Mesothelial cell of epicardium (in vitro differentiated cells): Measurements from ENCODE around the gene EVI5L. TPM values are rescaled to one million over a fixed set of nuclear protein-coding genes. Genes with fewer than 3 reads are reported as not detected.

Experiments used
- DNase-seq, 2 experiments: peaks; one replicate each; pipeline ENCODE4 v3.0.0; 2021; ENCODE audit warnings: low spot score in 2 of 2; ENCODE audit not compliant: unreplicated experiment in 2 of 2
- H3K27ac Mint-ChIP-seq: 2 replicates; pipeline ENCODE4 v1.8.0; 2021; ENCODE audit warnings: mixed read lengths
- H3K27me3 Mint-ChIP-seq: 2 replicates; pipeline ENCODE4 v1.8.0; 2021; ENCODE audit warnings: low read depth, mixed read lengths
- H3K36me3 Mint-ChIP-seq: 2 replicates; pipeline ENCODE4 v1.8.0; 2021; ENCODE audit warnings: mixed read lengths
- H3K4me1 Mint-ChIP-seq: 2 replicates; pipeline ENCODE4 v1.8.0; 2021; ENCODE audit warnings: mixed read lengths
- H3K4me3 Mint-ChIP-seq: 2 replicates; pipeline ENCODE4 v1.8.0; 2021; ENCODE audit warnings: mild to moderate bottlenecking, moderate library complexity, mixed read lengths
- H3K9me3 Mint-ChIP-seq: 2 replicates; pipeline ENCODE4 v1.8.0; 2021; ENCODE audit warnings: mixed read lengths
- total RNA-seq: library from RNA; stranded (reverse); gene quantifications from 3 replicates; pipeline ENCODE4 v1.2.1, GENCODE V29; 2021
- TF ChIP-seq, protein P1 (sequence below): fragments of 200-600 bp; sonication (generic); IDR thresholded peaks from one replicate; pipeline ENCODE4 v1.5.0; 2021; ENCODE audit warnings: antibody characterized with exemption; ENCODE audit not compliant: unreplicated experiment

The EVI5L gene
- total RNA-seq, 1 donor from 2014 or later = 21.7 TPM

DNA sequence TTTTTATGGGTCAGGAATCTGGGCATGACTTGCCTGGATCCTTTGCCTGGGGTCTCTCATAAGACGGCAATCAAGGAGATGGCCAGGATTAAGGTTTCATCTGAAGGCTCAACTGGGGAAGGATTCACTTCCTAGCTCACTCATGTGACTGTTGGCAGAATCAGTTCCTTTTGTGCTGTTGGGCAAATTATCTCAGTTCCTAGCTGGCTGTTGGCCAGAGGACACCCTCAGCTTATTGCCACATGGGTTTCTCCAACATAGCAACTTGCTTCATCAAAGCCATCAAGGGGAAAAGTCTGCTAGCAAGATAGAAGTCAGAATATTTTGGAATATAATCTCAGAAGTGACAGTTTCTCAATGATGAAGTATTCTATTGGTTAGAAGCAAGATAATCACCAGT, 12.2 kb upstream of the EVI5L start:
- H3K36me3 Mint-ChIP-seq = peaks cover 2% of the 10 kb centered on the region
- peaks cover 24% of the 10 kb centered on the region for H3K27me3 Mint-ChIP-seq
- peaks cover 32% of the 10 kb centered on the region for H3K9me3 Mint-ChIP-seq
- H3K4me3 Mint-ChIP-seq = no peak overlapping the region
- no peak overlapping the region for H3K27ac Mint-ChIP-seq
- TF ChIP-seq, protein P1, sequence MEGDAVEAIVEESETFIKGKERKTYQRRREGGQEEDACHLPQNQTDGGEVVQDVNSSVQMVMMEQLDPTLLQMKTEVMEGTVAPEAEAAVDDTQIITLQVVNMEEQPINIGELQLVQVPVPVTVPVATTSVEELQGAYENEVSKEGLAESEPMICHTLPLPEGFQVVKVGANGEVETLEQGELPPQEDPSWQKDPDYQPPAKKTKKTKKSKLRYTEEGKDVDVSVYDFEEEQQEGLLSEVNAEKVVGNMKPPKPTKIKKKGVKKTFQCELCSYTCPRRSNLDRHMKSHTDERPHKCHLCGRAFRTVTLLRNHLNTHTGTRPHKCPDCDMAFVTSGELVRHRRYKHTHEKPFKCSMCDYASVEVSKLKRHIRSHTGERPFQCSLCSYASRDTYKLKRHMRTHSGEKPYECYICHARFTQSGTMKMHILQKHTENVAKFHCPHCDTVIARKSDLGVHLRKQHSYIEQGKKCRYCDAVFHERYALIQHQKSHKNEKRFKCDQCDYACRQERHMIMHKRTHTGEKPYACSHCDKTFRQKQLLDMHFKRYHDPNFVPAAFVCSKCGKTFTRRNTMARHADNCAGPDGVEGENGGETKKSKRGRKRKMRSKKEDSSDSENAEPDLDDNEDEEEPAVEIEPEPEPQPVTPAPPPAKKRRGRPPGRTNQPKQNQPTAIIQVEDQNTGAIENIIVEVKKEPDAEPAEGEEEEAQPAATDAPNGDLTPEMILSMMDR = no peak
- H3K4me1 Mint-ChIP-seq = no peaks in the 10 kb centered on the region
- DNase-seq = no peak

DNA sequence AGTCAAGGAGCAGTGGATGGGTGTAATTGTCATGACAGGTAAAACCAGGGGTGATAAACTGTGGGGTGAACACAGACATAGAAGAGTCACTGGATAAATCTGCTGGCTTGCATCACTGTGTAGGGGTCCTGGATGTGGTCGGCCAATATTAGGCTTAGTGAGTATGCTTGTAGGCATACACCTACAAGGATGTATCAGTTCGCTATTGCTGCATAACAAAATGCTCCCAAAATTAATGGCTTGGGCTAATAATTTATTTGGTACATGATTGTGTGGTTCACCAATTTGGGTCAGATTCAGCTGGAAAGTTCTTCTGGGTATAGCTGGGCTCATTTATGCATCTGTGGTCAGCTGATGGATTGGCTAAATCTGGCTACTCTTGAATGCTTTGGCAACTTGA, 11.2 kb upstream of the EVI5L start:
- Mint-ChIP-seq H3K4me3 (no peak overlapping the region), H3K9me3 (peaks cover 32% of the 10 kb centered on the region), H3K27me3 (peaks cover 26% of the 10 kb centered on the region), H3K4me1 (no peaks in the 10 kb centered on the region), H3K36me3 (peaks cover 2% of the 10 kb centered on the region), H3K27ac (no peak overlapping the region)
- no peak for DNase-seq
- TF ChIP-seq, protein P1 = no peak

DNA sequence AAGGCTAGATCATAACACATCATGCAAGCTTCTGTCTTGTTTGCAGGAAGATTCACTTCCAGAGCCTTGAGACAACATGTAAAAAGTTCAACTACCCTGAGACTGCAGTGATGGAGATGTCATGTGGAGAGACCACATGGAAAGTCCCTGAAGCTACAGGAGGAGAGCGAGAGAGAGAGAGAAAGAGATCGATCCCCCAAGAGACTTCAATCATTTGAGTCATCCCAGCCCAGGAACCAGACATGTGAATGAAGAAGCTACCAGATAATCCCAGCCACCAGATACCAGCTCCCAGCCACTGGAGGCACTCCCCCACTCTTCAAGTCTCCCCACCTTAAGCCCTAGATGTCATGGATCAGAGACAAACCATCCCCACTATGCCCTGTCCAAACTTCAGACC, 10.7 kb upstream of the EVI5L start:
- H3K4me1 Mint-ChIP-seq = no peaks in the 10 kb centered on the region
- H3K27me3 Mint-ChIP-seq = peaks cover 28% of the 10 kb centered on the region
- H3K27ac Mint-ChIP-seq = no peak overlapping the region
- DNase-seq = no peak
- H3K9me3 Mint-ChIP-seq = peaks cover 32% of the 10 kb centered on the region
- TF ChIP-seq, protein P1 = no peak
- peaks cover 2% of the 10 kb centered on the region for H3K36me3 Mint-ChIP-seq
- no peak overlapping the region for H3K4me3 Mint-ChIP-seq

DNA sequence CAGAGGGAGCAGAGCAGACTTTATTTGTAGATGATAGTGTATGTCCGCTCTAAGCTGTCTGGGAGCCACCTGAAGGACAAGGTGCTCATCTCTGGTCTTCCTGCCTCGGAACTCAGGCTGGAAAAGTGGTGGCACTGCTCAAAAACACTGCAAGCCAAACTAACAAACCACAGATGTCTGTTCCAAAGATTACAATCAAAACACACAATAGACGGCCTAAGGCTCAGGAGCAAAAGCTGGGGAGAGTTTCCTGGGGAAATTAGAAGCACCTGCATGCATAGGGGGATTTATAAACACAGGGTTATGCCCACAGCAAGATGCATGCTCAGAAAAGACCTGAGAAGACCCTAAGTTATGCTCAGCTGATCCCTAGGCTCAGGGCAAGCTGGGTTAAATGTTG, 9.4 kb upstream of the EVI5L start:
- Mint-ChIP-seq H3K36me3 (peaks cover 2% of the 10 kb centered on the region), H3K9me3 (peaks cover 32% of the 10 kb centered on the region), H3K4me3 (no peak overlapping the region), H3K27me3 (peaks cover 28% of the 10 kb centered on the region), H3K4me1 (no peaks in the 10 kb centered on the region), H3K27ac (no peak overlapping the region)
- DNase-seq = no peak
- TF ChIP-seq, protein P1 = no peak

DNA sequence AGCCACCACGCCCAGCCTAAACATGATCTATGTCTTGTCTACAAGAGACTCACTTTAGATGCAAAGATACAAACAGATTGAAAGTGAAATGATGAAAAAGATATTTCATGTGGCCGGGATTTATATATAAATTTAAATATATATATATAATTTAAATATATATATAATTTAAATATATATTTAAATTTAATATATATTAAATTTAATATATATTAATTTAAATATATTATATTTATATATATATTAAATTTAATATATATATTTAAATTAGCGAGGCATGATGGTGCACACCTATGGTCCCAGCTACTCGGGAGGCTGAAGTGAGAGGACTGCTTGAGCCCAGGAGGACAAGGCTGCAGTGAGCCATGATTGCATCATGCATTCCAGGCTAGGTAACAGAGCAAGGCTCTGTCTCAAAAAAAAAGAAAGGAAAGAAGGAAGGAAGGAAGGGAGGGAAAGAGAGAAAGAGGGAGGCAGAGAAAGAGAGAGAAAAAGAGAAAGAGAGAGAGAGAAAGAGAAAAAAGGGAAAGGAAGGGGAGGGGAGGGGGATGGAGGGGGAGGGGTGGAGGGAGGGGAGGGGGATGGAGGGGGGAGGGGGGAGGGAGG, 7.0 kb upstream of the EVI5L start:
- TF ChIP-seq, protein P1 = no peak
- Mint-ChIP-seq H3K36me3 (peaks cover 2% of the 10 kb centered on the region), H3K27me3 (peaks cover 40% of the 10 kb centered on the region), H3K27ac (no peak overlapping the region), H3K9me3 (peaks cover 20% of the 10 kb centered on the region), H3K4me3 (no peak overlapping the region), H3K4me1 (no peaks in the 10 kb centered on the region)
- no peak for DNase-seq
